ENCODE results near the gene RGS10.
"Not testable (repeated sequence)": the region's sequence is repeated elsewhere in the genome, so short reads cannot be mapped to it uniquely, and the experiment has no call there.

RGS10 gene

GRCh38 chr10:119535837-119536507, 6.5 kb downstream of the RGS10 start:
- no peak overlapping the region for H3K4me3 ChIP-seq (ENCODE audit: low read depth, low read length)
- H3K36me3 ChIP-seq (ENCODE audit: control insufficient read depth in 2 of 2, insufficient read depth in 1 of 2, low read length in 2 of 2) = no peaks in the 10 kb centered on the region; a peak in 1 of 3 replicates
- H3K27ac ChIP-seq (ENCODE audit: extremely low read depth, low read depth, low read length) = no peak overlapping the region
- POLR2A ChIA-PET = no interaction called here
- CTCF ChIA-PET = interaction anchor here (0.6 kb wide), 1 partner anchor 813 kb away, joined by 3 read pairs; no protein-coding TSS in a partner anchor
- no peaks in the 10 kb centered on the region for H3K9me3 ChIP-seq (ENCODE audit: control insufficient read depth, insufficient read depth, low read depth, low read length)
- peaks cover 12% of the 10 kb centered on the region; the same call in 1 of the 2 replicates for H3K4me1 ChIP-seq (ENCODE audit: control insufficient read depth, insufficient read depth, low read length)
- no peak for TF ChIP-seq SCRT2 (tag by site-specific recombination; IDR thresholded peaks at IDR 0.05)

- Histone ChIP-seq H3K36me3 (ENCODE audit: control insufficient read depth in 2 of 2, insufficient read depth in 1 of 2, low read length in 2 of 2) (no peaks in the 10 kb centered on the region; a peak in 1 of 3 replicates), H3K27ac (ENCODE audit: extremely low read depth, low read depth, low read length) (no peak overlapping the region), H3K4me1 (ENCODE audit: control insufficient read depth, insufficient read depth, low read length) (peaks cover 12% of the 10 kb centered on the region; the same call in 1 of the 2 replicates), H3K4me3 (ENCODE audit: low read depth, low read length) (no peak overlapping the region), H3K9me3 (ENCODE audit: control insufficient read depth, insufficient read depth, low read depth, low read length) (no peaks in the 10 kb centered on the region)
- ChIA-PET POLR2A (no interaction called here), CTCF (interaction anchor here (0.7 kb wide), 1 partner anchor 92 kb away, joined by 3 read pairs; no protein-coding TSS in a partner anchor)
- TF ChIP-seq RBAK (tag by site-specific recombination; IDR thresholded peaks at IDR 0.05) = no peak
- peak; percentile 53; the same call in 1 of the 2 replicates for TF ChIP-seq ZBTB17 (tag by site-specific recombination; IDR thresholded peaks at IDR 0.05)
- no peak for TF ChIP-seq WT1 (tag by site-specific recombination; IDR thresholded peaks at IDR 0.05)
- TF ChIP-seq ATF2 (tag by site-specific recombination; IDR thresholded peaks at IDR 0.05; ENCODE audit: low read depth) = peak; percentile 87
- TF ChIP-seq PRDM6 (tag by site-specific recombination; IDR thresholded peaks at IDR 0.05) = peak; percentile 46
- peak; percentile 78 for TF ChIP-seq ZNF629 (tag by site-specific recombination; IDR thresholded peaks at IDR 0.05)
- TF ChIP-seq ZBTB21 (tag by site-specific recombination; IDR thresholded peaks at IDR 0.05) = peak; percentile 72
- TF ChIP-seq ZNF335 (tag by site-specific recombination; conservative IDR thresholded peaks at IDR 0.05) = no peak
- TF ChIP-seq ZNF639 (tag by site-specific recombination; IDR thresholded peaks at IDR 0.05) = no peak
- no peak for TF ChIP-seq TCF7L2 (IDR thresholded peaks at IDR 0.05; ENCODE audit: borderline replicate concordance, low read depth, low read length)
Measured at GRCh38 chr10:119535305-119535704, 7.2 kb downstream of the RGS10 start.

- H3K36me3 ChIP-seq (ENCODE audit: control insufficient read depth in 2 of 2, insufficient read depth in 1 of 2, low read length in 2 of 2) = no peaks in the 10 kb centered on the region; a peak in 1 of 3 replicates
- peaks cover 8% of the 10 kb centered on the region; the same call in 1 of the 2 replicates for H3K4me1 ChIP-seq (ENCODE audit: control insufficient read depth, insufficient read depth, low read length)
- no peak overlapping the region for H3K27ac ChIP-seq (ENCODE audit: extremely low read depth, low read depth, low read length)
- POLR2A ChIA-PET = interaction anchor here (0.6 to 2.8 kb wide), 2 partner anchors 9 to 74 kb away, joined by 3 to 9 read pairs; partner anchors contain the start of gene RGS10
- no peak for TF ChIP-seq BCL11B (tag by site-specific recombination; IDR thresholded peaks at IDR 0.05; ENCODE audit: low read depth)
- 0 out of 2 replicates have a peak, but pooled peaks have one; percentile 6 for TF ChIP-seq GLIS1 (tag by site-specific recombination; IDR thresholded peaks at IDR 0.05)
- H3K9me3 ChIP-seq (ENCODE audit: control insufficient read depth, insufficient read depth, low read depth, low read length) = no peaks in the 10 kb centered on the region
- H3K4me3 ChIP-seq (ENCODE audit: low read depth, low read length) = no peak overlapping the region
- CTCF ChIA-PET = interaction anchor here (0.7 to 1.1 kb wide), 3 partner anchors 9 to 328 kb away, joined by 3 to 6 read pairs (median 5); partner anchors contain the start of gene RGS10
Measured at GRCh38 chr10:119533473-119533872, 9.0 kb downstream of the RGS10 start.

- not testable (repeated sequence) for H3K36me3 ChIP-seq (ENCODE audit: control insufficient read depth in 2 of 2, insufficient read depth in 1 of 2, low read length in 2 of 2); H3K27ac ChIP-seq (ENCODE audit: extremely low read depth, low read depth, low read length); H3K4me3 ChIP-seq (ENCODE audit: low read depth, low read length); H3K4me1 ChIP-seq (ENCODE audit: control insufficient read depth, insufficient read depth, low read length); H3K9me3 ChIP-seq (ENCODE audit: control insufficient read depth, insufficient read depth, low read depth, low read length)
- POLR2A ChIA-PET = interaction anchor here (0.6 to 2.8 kb wide), 2 partner anchors 10 to 34 kb away, joined by 3 to 9 read pairs; partner anchors contain the start of gene RGS10
- CTCF ChIA-PET = interaction anchor here (1.0 kb wide), 1 partner anchor 9 kb away, joined by 6 read pairs; the partner anchor contains the start of gene RGS10
Measured at GRCh38 chr10:119532791-119533190, 9.7 kb downstream of the RGS10 start.

GRCh38 chr10:119532251-119532650, 10.3 kb downstream of the RGS10 start:
- CTCF ChIA-PET = interaction anchor here (0.6 kb wide), 1 partner anchor 542 kb away, joined by 3 read pairs; no protein-coding TSS in a partner anchor
- not testable (repeated sequence) for H3K4me1 ChIP-seq (ENCODE audit: control insufficient read depth, insufficient read depth, low read length); H3K36me3 ChIP-seq (ENCODE audit: control insufficient read depth in 2 of 2, insufficient read depth in 1 of 2, low read length in 2 of 2); H3K9me3 ChIP-seq (ENCODE audit: control insufficient read depth, insufficient read depth, low read depth, low read length); H3K27ac ChIP-seq (ENCODE audit: extremely low read depth, low read depth, low read length); H3K4me3 ChIP-seq (ENCODE audit: low read depth, low read length)
- POLR2A ChIA-PET = interaction anchor here (2.8 kb wide), 1 partner anchor 10 kb away, joined by 9 read pairs; the partner anchor contains the start of gene RGS10

Measured in HEK293 (cell line).